Measurements from ENCODE around the gene CHD2. TPM values are rescaled to one million over a fixed set of nuclear protein-coding genes. Genes with fewer than 3 reads are reported as not detected.
"Not testable (repeated sequence)": the region's sequence is repeated elsewhere in the genome, so short reads cannot be mapped to it uniquely, and the experiment has no call there.

The CHD2 gene
- total RNA-seq, 2 donors from 2014 or later: 31.1 to 37.9 TPM

- no peaks in the 10 kb centered on the region for H3K36me3 ChIP-seq
- DNase-seq (ENCODE audit: low spot score): no peak
- H3K4me3 ChIP-seq: no peak overlapping the region
- no peaks in the 10 kb centered on the region for H3K27me3 ChIP-seq
- H3K9me3 ChIP-seq: no peaks in the 10 kb centered on the region
- H3K27ac ChIP-seq: peak overlapping the region in 1 of 2 donors; percentile 6
- peaks cover 0 to 37% of the 10 kb centered on the region in 2 donors for H3K4me1 ChIP-seq
- TF ChIP-seq, protein P1, sequence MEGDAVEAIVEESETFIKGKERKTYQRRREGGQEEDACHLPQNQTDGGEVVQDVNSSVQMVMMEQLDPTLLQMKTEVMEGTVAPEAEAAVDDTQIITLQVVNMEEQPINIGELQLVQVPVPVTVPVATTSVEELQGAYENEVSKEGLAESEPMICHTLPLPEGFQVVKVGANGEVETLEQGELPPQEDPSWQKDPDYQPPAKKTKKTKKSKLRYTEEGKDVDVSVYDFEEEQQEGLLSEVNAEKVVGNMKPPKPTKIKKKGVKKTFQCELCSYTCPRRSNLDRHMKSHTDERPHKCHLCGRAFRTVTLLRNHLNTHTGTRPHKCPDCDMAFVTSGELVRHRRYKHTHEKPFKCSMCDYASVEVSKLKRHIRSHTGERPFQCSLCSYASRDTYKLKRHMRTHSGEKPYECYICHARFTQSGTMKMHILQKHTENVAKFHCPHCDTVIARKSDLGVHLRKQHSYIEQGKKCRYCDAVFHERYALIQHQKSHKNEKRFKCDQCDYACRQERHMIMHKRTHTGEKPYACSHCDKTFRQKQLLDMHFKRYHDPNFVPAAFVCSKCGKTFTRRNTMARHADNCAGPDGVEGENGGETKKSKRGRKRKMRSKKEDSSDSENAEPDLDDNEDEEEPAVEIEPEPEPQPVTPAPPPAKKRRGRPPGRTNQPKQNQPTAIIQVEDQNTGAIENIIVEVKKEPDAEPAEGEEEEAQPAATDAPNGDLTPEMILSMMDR (IDR thresholded peaks at IDR 0.05): no peak
Observed at GRCh38 chr15:93060336-93061248, 160.5 kb downstream of the CHD2 start.

GRCh38 chr15:93062628-93063261 is 162.6 kb downstream of the CHD2 start:
- not testable (repeated sequence) for H3K36me3 ChIP-seq; DNase-seq (ENCODE audit: low spot score); H3K27me3 ChIP-seq; H3K9me3 ChIP-seq; H3K4me3 ChIP-seq
- Histone ChIP-seq H3K27ac (peak overlapping the region in 1 of 2 donors; percentile 22), H3K4me1 (peaks cover 0 to 52% of the 10 kb centered on the region in 2 donors)

DNA sequence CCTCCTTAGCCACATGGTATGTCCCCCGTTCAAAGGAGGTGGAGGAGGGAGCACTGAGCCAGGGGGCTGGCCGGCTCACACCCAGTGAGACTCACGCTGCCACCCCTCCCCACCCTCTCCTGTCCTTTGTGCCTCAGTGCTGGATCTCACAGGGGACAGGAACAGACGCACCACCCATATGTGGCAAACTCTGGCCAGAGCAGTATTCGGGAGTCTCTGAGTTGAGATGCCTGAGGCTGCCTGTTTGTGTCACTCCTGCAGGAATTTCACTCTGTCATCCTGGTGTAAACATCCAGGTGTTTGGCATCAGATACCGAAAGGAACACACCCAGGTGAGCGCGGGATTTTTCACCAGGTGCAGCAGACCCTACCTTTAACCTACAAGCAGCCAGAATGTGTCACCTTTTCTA is 163.1 kb downstream of the CHD2 start:
- H3K4me1 ChIP-seq: peaks cover 0 to 56% of the 10 kb centered on the region in 2 donors
- H3K27ac ChIP-seq: peak overlapping the region in 1 of 2 donors; percentile 22
- no peak overlapping the region for H3K4me3 ChIP-seq
- H3K9me3 ChIP-seq: no peaks in the 10 kb centered on the region
- no peak for DNase-seq (ENCODE audit: low spot score)
- H3K27me3 ChIP-seq: no peaks in the 10 kb centered on the region
- TF ChIP-seq, protein P1 (IDR thresholded peaks at IDR 0.05): no peak
- H3K36me3 ChIP-seq: no peaks in the 10 kb centered on the region

DNA sequence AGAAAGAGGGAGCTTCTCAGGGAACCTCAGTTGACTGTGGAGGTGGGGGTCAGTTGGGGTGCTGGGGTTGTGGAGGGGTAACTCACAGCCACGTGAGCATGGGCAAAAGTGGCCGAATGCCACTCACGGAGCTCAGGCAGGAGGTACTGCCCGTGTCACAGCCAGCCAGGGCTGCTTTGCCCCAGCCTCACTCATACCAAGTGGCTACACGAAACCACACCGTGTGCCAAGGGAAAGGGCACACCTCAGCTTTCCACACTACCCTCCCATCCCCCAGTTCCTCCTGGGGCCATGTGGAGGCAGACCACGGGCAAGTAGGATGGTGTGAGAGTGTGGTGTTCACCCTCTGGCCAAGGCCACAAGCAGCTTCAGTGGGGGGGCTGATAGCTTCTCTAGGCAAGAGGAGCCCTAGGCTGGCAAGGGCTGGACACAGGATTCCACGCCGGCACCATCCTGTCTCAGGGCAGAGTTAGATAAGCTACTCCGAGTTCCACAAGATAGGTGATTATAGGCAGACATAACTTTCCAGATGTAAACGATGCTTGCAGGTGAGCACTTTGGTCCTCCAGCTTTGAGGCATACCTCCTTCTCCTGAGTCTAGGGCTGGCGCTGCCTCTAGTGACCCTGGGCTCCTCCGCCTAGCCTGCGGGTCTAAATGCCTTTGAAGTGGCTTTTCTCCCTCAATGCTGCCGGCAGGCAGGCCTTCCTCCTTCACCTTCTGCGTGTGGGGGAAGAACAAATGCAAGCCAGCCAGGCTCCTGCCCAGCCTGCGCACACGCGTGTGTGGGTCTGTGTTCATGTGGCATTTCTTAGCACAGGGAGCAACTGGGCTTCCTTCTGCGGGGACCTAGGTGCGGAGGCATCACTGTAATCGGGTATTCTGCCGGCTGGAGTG is 163.9 kb downstream of the CHD2 start:
- Histone ChIP-seq H3K36me3 (no peaks in the 10 kb centered on the region), H3K4me3 (no peak overlapping the region), H3K27me3 (no peaks in the 10 kb centered on the region), H3K27ac (no peak overlapping the region), H3K9me3 (no peaks in the 10 kb centered on the region), H3K4me1 (peaks cover 0 to 56% of the 10 kb centered on the region in 2 donors)
- TF ChIP-seq, protein P1 (IDR thresholded peaks at IDR 0.05): no peak
- DNase-seq (ENCODE audit: low spot score): no peak

DNA sequence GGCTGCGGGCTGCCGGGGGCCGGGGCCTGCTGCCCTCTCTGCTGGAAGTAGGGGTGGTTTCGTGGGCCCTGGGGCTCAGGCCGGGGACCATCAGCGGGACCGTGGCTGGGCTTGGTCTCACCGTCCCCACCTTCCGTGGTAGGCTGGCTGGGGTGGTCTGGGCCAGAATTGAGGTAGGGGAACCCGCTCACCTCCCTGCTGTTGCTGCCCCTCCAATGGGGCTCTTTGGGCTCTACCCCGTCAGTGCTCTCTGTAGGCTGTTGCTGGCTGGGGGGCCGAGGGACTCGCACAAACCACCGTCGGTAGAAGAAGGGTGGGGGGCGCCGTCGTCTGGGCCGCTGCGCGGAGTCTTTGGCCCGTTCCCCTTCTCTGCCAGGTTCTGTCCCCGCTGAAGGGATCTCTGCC is 165.5 kb downstream of the CHD2 start:
- no peaks in the 10 kb centered on the region for H3K9me3 ChIP-seq
- no peak overlapping the region for H3K27ac ChIP-seq
- H3K36me3 ChIP-seq: no peaks in the 10 kb centered on the region
- TF ChIP-seq, protein P1 (IDR thresholded peaks at IDR 0.05): no peak
- no peak overlapping the region for H3K4me3 ChIP-seq
- H3K4me1 ChIP-seq: peaks cover 0 to 57% of the 10 kb centered on the region in 2 donors
- H3K27me3 ChIP-seq: no peaks in the 10 kb centered on the region
- no peak for DNase-seq (ENCODE audit: low spot score)

Measured in right atrium auricular region (tissue), 2 donors.